Large intestine (tissue), 3 donors: ENCODE data around the gene ADARB2. TPM values are rescaled to one million over a fixed set of nuclear protein-coding genes. Genes with fewer than 3 reads are reported as not detected.
"Not testable (repeated sequence)": the region's sequence is repeated elsewhere in the genome, so short reads cannot be mapped to it uniquely, and the experiment has no call there.

Experiments
- DNase-seq, 2 donors: peaks; one replicate each; pipeline versions ENCODE4 v3.0.0 to v3.0.0-alpha.2; 2013
- H3K27ac ChIP-seq: one replicate; pipeline ENCODE4 v1.5.1; 2013; ENCODE audit warnings: low read length
- H3K27me3 ChIP-seq: 2 replicates; pipeline ENCODE4 v1.6.1; 2013; ENCODE audit warnings: low read length; ENCODE audit not compliant: control insufficient read depth, insufficient read depth
- H3K36me3 ChIP-seq: 2 replicates; pipeline ENCODE4 v1.6.1; 2013; ENCODE audit warnings: low read length; ENCODE audit not compliant: control insufficient read depth, insufficient read depth
- H3K4me1 ChIP-seq: one replicate; pipeline ENCODE4 v1.6.1; 2013; ENCODE audit warnings: low read length; ENCODE audit not compliant: control insufficient read depth, insufficient read depth
- H3K4me3 ChIP-seq: one replicate; pipeline ENCODE4 v1.5.1; 2013; ENCODE audit warnings: low read length
- H3K9me3 ChIP-seq: one replicate; pipeline ENCODE4 v1.6.1; 2013; ENCODE audit warnings: mild to moderate bottlenecking, low read depth, low read length, moderate library complexity; ENCODE audit not compliant: control insufficient read depth
- WGBS: methylation state at CpG from one replicate; pipeline ENCODE4 v1.1.5; 2013; ENCODE audit warnings: low lambda C conversion rate; ENCODE audit not compliant: insufficient coverage; 5-methylcytosine and 5-hydroxymethylcytosine counted together
- polyA plus RNA-seq: library from polyadenylated mRNA; unstranded; fragments of 120-200 nt; gene quantifications from one replicate; pipeline ENCODE4 v1.2.1, GENCODE V29; 2013

Gene ADARB2
- polyA plus RNA-seq, 1 donor = 0.52 TPM

- DNase-seq = no peak
- Histone ChIP-seq H3K4me1 (no peaks in the 10 kb centered on the region), H3K27ac (no peak overlapping the region), H3K27me3 (no peaks in the 10 kb centered on the region), H3K4me3 (no peak overlapping the region), H3K9me3 (no peaks in the 10 kb centered on the region), H3K36me3 (no peaks in the 10 kb centered on the region)
- 100% methylated on average over 1 of the region's 5 CpGs for WGBS
Observed at GRCh38 chr10:1163831-1164230, 573.5 kb downstream of the ADARB2 start.

DNA sequence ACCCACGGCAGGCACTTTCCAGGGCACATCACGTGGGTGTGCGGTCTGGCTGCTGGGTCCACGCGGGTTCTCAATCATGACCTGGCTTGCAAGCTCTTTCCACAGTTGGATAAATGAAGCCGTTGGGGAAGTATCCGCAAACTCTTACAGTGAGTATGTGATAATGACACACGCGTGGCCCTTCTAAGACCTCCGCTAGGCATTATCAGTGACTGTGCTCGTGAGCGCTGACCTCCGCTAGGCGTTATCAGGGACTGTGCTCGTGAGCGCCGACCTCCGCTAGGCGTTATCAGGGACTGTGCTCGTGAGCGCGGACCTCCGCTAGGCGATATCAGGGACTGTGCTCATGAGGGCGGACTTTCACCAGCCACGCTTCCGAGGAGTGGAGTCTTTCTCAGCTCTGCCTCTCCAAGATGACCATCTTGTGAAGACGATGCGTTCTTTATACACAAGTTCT, 574.1 kb downstream of the ADARB2 start:
- no CpG with 5 or more reads among the region's 29 CpGs for WGBS

GRCh38 chr10:1162481-1163203, 574.7 kb downstream of the ADARB2 start:
- Histone ChIP-seq H3K4me1 (no peaks in the 10 kb centered on the region), H3K9me3 (no peaks in the 10 kb centered on the region), H3K27ac (no peak overlapping the region), H3K36me3 (no peaks in the 10 kb centered on the region), H3K27me3 (no peaks in the 10 kb centered on the region), H3K4me3 (no peak overlapping the region)
- no peak for DNase-seq
- WGBS = no CpG with 5 or more reads among the region's 13 CpGs

More for the DNA sequence above, 574.1 kb downstream of the ADARB2 start:
- DNase-seq = no peak
- no peaks in the 10 kb centered on the region for H3K27me3 ChIP-seq
- no peaks in the 10 kb centered on the region for H3K9me3 ChIP-seq
- H3K4me3 ChIP-seq = no peak overlapping the region
- H3K4me1 ChIP-seq = no peaks in the 10 kb centered on the region
- no peaks in the 10 kb centered on the region for H3K36me3 ChIP-seq
- no peak overlapping the region for H3K27ac ChIP-seq

- not testable (repeated sequence) for H3K27ac ChIP-seq, H3K4me1 ChIP-seq, H3K36me3 ChIP-seq, H3K4me3 ChIP-seq, DNase-seq, H3K27me3 ChIP-seq, H3K9me3 ChIP-seq
- 60% methylated on average over 1 of the region's 5 CpGs for WGBS
Observed at GRCh38 chr10:1161315-1161673, 576.0 kb downstream of the ADARB2 start.

GRCh38 chr10:1160561-1161314, 576.6 kb downstream of the ADARB2 start:
- Histone ChIP-seq H3K36me3 (no peaks in the 10 kb centered on the region), H3K9me3 (no peaks in the 10 kb centered on the region), H3K4me1 (no peaks in the 10 kb centered on the region), H3K27ac (no peak overlapping the region), H3K27me3 (no peaks in the 10 kb centered on the region), H3K4me3 (no peak overlapping the region)
- DNase-seq = no peak
- WGBS = no CpG with 5 or more reads among the region's 25 CpGs

DNA sequence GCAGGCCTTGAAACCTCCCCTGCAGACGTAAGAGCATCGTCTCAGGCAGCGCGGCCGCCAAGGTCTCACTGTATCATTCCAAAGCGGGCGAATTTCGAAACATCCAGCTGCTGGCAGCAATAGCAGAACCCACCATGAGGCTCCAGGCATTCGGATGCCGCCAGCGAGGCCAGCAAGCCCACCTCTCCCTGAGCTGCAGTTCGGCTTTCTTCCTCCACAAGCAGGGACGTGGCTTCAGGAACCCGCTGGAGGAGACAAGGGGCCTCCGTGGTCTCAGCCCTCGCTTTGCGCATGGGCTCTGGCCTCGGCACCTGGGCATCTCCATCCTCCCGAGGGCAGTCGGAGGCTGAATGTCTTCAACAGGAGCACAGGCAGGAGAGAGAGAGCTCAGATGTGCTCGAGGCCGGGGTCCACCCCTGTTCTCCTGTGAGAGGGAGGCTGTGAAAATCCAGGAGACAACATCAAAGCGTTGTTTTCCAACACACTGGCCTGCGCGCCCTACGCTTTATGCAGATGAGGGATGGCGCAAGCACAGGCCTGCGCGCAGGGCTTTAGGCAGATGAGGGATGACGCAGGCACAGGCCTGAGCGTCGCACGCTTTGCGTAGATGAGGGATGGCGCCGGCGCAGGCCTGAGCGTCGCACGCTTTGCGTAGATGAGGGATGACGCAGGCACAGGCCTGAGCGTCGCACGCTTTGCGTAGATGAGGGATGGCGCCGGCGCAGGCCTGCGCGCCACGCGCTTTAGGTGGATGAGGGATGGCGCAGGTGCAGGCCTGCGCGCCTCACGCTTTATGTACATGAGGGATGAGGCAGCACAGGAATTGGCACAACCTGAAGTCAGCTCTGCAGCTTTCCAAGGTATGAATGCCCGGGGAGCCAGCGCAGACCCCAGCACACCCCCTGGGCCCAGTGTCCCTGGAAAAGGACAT, 577.9 kb downstream of the ADARB2 start:
- H3K9me3 ChIP-seq = no peaks in the 10 kb centered on the region
- H3K27me3 ChIP-seq = no peaks in the 10 kb centered on the region
- H3K4me3 ChIP-seq = no peak overlapping the region
- WGBS = 96% methylated on average over 14 of the region's 59 CpGs
- DNase-seq = no peak
- no peak overlapping the region for H3K27ac ChIP-seq
- H3K36me3 ChIP-seq = no peaks in the 10 kb centered on the region
- no peaks in the 10 kb centered on the region for H3K4me1 ChIP-seq

GRCh38 chr10:1158536-1158935, 578.8 kb downstream of the ADARB2 start:
- WGBS = 100% methylated on average over 2 of the region's 10 CpGs
- not testable (repeated sequence) for H3K27ac ChIP-seq, H3K9me3 ChIP-seq, DNase-seq, H3K27me3 ChIP-seq, H3K4me3 ChIP-seq, H3K36me3 ChIP-seq, H3K4me1 ChIP-seq

DNA sequence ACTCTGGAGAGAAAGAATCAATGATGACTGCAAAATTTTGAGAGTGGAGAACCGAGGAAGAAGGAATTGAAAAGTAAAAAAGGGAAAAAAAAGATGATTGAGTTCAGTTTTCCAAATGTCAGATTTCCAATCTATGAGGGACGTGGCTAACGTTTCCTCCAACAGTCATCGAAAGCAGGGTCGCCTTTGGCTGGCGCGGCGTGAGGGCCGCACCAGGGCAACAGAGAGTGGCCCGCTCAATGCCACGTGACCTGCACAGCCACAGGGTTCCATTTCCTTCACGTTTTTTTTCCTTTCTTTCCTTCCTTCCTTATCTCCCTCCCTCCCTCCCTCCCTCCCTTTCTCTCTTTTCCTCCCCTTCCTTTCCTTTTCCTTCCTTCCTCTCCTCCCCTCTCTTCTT, 579.3 kb downstream of the ADARB2 start:
- H3K4me3 ChIP-seq = no peak overlapping the region
- H3K27me3 ChIP-seq = no peaks in the 10 kb centered on the region
- no peaks in the 10 kb centered on the region for H3K4me1 ChIP-seq
- 84% methylated on average over 5 of the region's 12 CpGs for WGBS
- no peak overlapping the region for H3K27ac ChIP-seq
- no peak for DNase-seq
- no peaks in the 10 kb centered on the region for H3K36me3 ChIP-seq
- no peaks in the 10 kb centered on the region for H3K9me3 ChIP-seq

GRCh38 chr10:1157615-1157933, 579.8 kb downstream of the ADARB2 start:
- no peaks in the 10 kb centered on the region for H3K27me3 ChIP-seq
- no peak overlapping the region for H3K4me3 ChIP-seq
- no peaks in the 10 kb centered on the region for H3K4me1 ChIP-seq
- H3K36me3 ChIP-seq = no peaks in the 10 kb centered on the region
- H3K27ac ChIP-seq = no peak overlapping the region
- no peak for DNase-seq
- H3K9me3 ChIP-seq = no peaks in the 10 kb centered on the region
- WGBS = no CpG with 5 or more reads among the region's 4 CpGs

GRCh38 chr10:1156921-1157614, 580.3 kb downstream of the ADARB2 start:
- Histone ChIP-seq H3K27ac (no peak overlapping the region), H3K4me3 (no peak overlapping the region), H3K9me3 (no peaks in the 10 kb centered on the region), H3K36me3 (no peaks in the 10 kb centered on the region), H3K27me3 (no peaks in the 10 kb centered on the region), H3K4me1 (no peaks in the 10 kb centered on the region)
- DNase-seq = no peak
- 100% methylated on average over 4 of the region's 17 CpGs for WGBS
